Ovary (tissue), 9 donors: ENCODE measurements around the gene NMRK2. TPM values are rescaled to one million over a fixed set of nuclear protein-coding genes. Genes with fewer than 3 reads are reported as not detected.

Source experiments
- DNase-seq, 5 donors: peaks; one replicate each; pipeline ENCODE4 v3.0.0-alpha.2; 2019 to 2020
- H3K27ac ChIP-seq, 2 donors: fragments of 200-600 bp; one replicate each; pipeline versions ENCODE4 v1.5.1 to v1.8.0; 2019 to 2022
- H3K27me3 ChIP-seq: fragments of 200-600 bp; one replicate; pipeline ENCODE4 v1.8.0; 2022
- H3K36me3 ChIP-seq: fragments of 200-600 bp; sonication (generic); one replicate; pipeline ENCODE4 v1.5.1; 2019
- H3K4me1 ChIP-seq: one replicate; pipeline ENCODE4 v1.8.1; 2013; ENCODE audit warnings: mild to moderate bottlenecking, moderate library complexity; ENCODE audit not compliant: insufficient read depth
- H3K4me3 ChIP-seq: fragments of 200-600 bp; sonication (generic); one replicate; pipeline ENCODE4 v1.5.1; 2017
- H3K9me3 ChIP-seq, 2 donors: fragments of 200-600 bp in 1 of 2; sonication (generic) in 1 of 2; one replicate each; pipeline versions ENCODE4 v1.5.1 to v1.8.1; 2013 to 2019; ENCODE audit warnings: mild to moderate bottlenecking in 1 of 2, moderate library complexity in 1 of 2
- EP300 ChIP-seq: sonication (generic); formaldehyde crosslinking; IDR thresholded peaks from one replicate; pipeline ENCODE4 v1.6.1; 2017; ENCODE audit warnings: antibody characterized with exemption
- POLR2A ChIP-seq: fragments of 450-650 bp; IDR thresholded peaks from one replicate; pipeline ENCODE4 v1.6.1; 2017; ENCODE audit warnings: antibody characterized with exemption, mild to moderate bottlenecking, moderate library complexity
- WGBS, 3 donors: extraction: QIAGEN DNeasy Blood & Tissue Kit in 1 of 3; methylation state at CpG; one replicate each; pipeline versions ENCODE4 v1.1.5 to v1.1.7; 2013 to 2017; 5-methylcytosine and 5-hydroxymethylcytosine counted together
- intact Hi-C, 4 donors: fragments of 100-400 bp; cut with DNase I; formaldehyde crosslinking; loops; one replicate each; pipeline versions ENCODE4 v1.11.0 to v1.15.1; 2022 to 2023
- polyA plus RNA-seq, 2 donors: library from polyadenylated mRNA; stranded (reverse); fragments of 200-250 nt in 1 of 2; fragments of 350-450 nt in 1 of 2; fragmentation: Illumina TruSeq in 1 of 2; extraction: RNeasy Lipid Tissue Mini Kit (QIAGEN cat#74804) in 1 of 2; gene quantifications; one replicate each; pipeline ENCODE4 v1.2.3, GENCODE V29; 2013 to 2014
- total RNA-seq, 7 donors: library from RNA; depleted of rRNA in 2 of 7; stranded (reverse); fragments of >200 nt in 2 of 7; fragmentation: NEBNext Ultra II Directional in 3 of 7; extraction: Animal tissue kit (Norgen Biotek cat#: 25700) in 3 of 7; gene quantifications; one replicate each; pipeline versions ENCODE4 v1.1.0 to v1.2.4, GENCODE V29; 2016 to 2023
- TF ChIP-seq, protein P1 (sequence below), 3 donors: fragments of 450-650 bp in 2 of 3; fragments of 200-600 bp in 1 of 3; IDR thresholded peaks; one replicate each; pipeline versions ENCODE4 v1.5.1 to v1.8.0; 2016 to 2022; ENCODE audit warnings: antibody characterized with exemption in 3 of 3, mild to moderate bottlenecking in 1 of 3
- donor health status: DM: no; HTN: no; CAD: no; lungs with moderate emphysema.
- donor health status: DM: no; HTN: no; CAD: no.
- donor health status: Bipolar disorder and iron deficiency.
- donor health status: DM: yes; HTN: yes; CAD: no.
- donor health status: DM: no; HTN: no; CAD: no.
- donor health status: DM: yes; HTN: yes; CAD: no.

The NMRK2 gene
- total and polyA plus RNA-seq, 9 donors = 0.26 to 0.93 (median 0.40) TPM; not detected in 5

DNA sequence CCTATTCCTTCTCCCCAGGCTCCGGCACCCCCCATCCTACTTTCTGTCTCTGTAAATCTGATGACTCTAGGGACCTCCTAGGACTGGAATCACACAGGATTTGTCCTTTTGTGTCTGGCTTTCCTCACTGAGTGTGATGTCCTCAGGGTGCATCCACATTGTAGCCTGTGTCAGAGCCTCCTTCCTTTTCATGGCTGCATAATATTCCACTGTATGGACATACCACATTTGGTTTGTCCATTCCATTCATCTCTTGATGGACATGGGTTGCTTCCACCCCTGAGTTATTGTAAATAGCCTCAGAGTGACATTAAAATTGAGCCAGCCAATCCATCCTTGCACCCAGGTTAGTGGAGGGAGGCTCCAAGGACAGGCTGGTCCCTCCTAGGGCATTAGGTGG lies 22.8 kb upstream of the NMRK2 start:
- no peaks in the 10 kb centered on the region for H3K27me3 ChIP-seq
- intact Hi-C loops = no loop called here
- 94 to 100% (median 100%) methylated on average over 1 of the region's 1 CpG for WGBS, 3 donors
- TF ChIP-seq, protein P1, sequence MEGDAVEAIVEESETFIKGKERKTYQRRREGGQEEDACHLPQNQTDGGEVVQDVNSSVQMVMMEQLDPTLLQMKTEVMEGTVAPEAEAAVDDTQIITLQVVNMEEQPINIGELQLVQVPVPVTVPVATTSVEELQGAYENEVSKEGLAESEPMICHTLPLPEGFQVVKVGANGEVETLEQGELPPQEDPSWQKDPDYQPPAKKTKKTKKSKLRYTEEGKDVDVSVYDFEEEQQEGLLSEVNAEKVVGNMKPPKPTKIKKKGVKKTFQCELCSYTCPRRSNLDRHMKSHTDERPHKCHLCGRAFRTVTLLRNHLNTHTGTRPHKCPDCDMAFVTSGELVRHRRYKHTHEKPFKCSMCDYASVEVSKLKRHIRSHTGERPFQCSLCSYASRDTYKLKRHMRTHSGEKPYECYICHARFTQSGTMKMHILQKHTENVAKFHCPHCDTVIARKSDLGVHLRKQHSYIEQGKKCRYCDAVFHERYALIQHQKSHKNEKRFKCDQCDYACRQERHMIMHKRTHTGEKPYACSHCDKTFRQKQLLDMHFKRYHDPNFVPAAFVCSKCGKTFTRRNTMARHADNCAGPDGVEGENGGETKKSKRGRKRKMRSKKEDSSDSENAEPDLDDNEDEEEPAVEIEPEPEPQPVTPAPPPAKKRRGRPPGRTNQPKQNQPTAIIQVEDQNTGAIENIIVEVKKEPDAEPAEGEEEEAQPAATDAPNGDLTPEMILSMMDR (IDR thresholded peaks at IDR 0.05) = no peak
- TF ChIP-seq EP300 (no peak), POLR2A (no peak)
- no peak overlapping the region for H3K27ac ChIP-seq
- no peak overlapping the region for H3K4me3 ChIP-seq
- no peaks in the 10 kb centered on the region for H3K36me3 ChIP-seq
- DNase-seq = no peak
- no peaks in the 10 kb centered on the region for H3K9me3 ChIP-seq
- no peaks in the 10 kb centered on the region for H3K4me1 ChIP-seq

DNA sequence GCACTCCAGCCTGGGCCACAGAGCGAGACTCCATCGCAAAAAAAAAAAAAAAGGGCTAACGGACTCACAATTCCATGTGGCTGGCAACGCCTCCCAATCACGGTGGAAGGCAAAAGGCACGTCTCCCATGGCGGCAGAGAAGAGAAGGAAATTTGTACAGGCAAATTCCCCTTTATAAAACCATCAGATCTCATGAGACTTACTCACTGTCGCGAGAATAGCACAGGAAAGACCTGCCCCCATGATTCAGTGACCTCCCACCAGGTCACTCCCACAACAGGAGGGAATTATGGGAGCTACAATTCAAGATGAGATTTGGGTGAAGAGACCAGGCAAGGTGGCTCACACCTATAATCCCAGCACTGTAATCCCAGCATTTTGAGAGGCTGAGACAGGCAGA lies 18.7 kb upstream of the NMRK2 start:
- intact Hi-C loops = no loop called here
- TF ChIP-seq EP300 = no peak
- TF ChIP-seq POLR2A = no peak
- TF ChIP-seq, protein P1 (IDR thresholded peaks at IDR 0.05) = no peak

DNA sequence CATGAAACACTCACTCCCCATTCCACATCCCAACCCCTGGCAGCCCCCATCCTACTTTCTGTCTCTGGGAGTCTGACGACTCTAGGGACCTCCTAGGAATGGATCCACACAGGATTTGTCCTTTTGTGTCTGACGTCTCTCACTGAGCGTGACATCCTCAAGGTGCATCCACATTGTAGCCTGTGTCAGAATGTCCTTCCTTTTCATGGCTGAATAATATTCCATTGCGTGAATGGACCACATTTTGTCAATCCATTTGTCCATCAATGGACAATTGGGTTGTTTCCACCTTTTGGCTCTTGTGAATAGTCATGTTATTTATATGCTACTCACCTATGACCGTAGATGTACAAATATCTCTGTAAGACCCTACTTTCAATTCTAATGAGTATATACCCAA lies 16.8 kb upstream of the NMRK2 start:
- Histone ChIP-seq H3K27ac (no peak overlapping the region), H3K27me3 (no peaks in the 10 kb centered on the region), H3K4me3 (no peak overlapping the region), H3K36me3 (no peaks in the 10 kb centered on the region), H3K9me3 (no peaks in the 10 kb centered on the region), H3K4me1 (no peaks in the 10 kb centered on the region)
- no peak for DNase-seq
- intact Hi-C loops = no loop called here
- 90 to 95% (median 91%) methylated on average over 5 of the region's 5 CpGs for WGBS, 3 donors
- TF ChIP-seq POLR2A (no peak), EP300 (no peak)
- TF ChIP-seq, protein P1 (IDR thresholded peaks at IDR 0.05) = no peak

More for the DNA sequence above, 18.7 kb upstream of the NMRK2 start:
- DNase-seq = no peak
- 76 to 84% (median 78%) methylated on average over 9 of the region's 9 CpGs for WGBS, 3 donors
- H3K9me3 ChIP-seq = no peaks in the 10 kb centered on the region
- H3K4me3 ChIP-seq = no peak overlapping the region
- no peaks in the 10 kb centered on the region for H3K27me3 ChIP-seq
- H3K4me1 ChIP-seq = no peaks in the 10 kb centered on the region
- no peak overlapping the region for H3K27ac ChIP-seq
- H3K36me3 ChIP-seq = no peaks in the 10 kb centered on the region

DNA sequence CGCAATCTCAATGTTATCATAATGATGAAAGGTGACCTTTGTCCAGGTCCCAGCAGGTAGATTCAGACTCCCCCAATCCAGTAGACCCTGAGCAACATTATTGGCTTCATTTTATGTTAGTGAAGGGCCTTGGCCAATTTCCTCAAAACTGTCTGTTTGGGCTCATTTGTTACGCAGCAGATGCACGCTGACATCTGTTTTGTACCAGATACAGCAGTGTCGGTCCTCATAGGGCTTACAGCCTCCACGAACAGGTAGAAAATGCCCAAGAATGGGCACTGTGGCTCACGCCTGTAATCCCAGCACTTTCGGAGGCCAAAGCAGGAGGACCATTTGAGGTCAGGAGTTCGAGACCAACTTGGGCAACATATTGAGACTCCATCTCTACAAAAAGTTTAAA lies 13.1 kb upstream of the NMRK2 start:
- no peak overlapping the region for H3K27ac ChIP-seq
- no peaks in the 10 kb centered on the region for H3K27me3 ChIP-seq
- intact Hi-C loops = no loop called here
- H3K9me3 ChIP-seq = no peaks in the 10 kb centered on the region
- TF ChIP-seq EP300 (no peak), POLR2A (no peak)
- TF ChIP-seq, protein P1 (IDR thresholded peaks at IDR 0.05) = no peak
- no peaks in the 10 kb centered on the region for H3K4me1 ChIP-seq
- H3K4me3 ChIP-seq = no peak overlapping the region
- DNase-seq = no peak
- 94 to 95% (median 94%) methylated on average over 8 of the region's 8 CpGs for WGBS, 3 donors
- no peaks in the 10 kb centered on the region for H3K36me3 ChIP-seq
